NB4 (cell line): Measurements from ENCODE around the gene NIPAL4.

Experiments
- DNase-seq: peaks from one replicate; pipeline ENCODE4 v3.0.0; 2010; ENCODE audit warnings: low read depth
- H3K4me3 ChIP-seq: one replicate; pipeline ENCODE4 v1.5.1; 2011; ENCODE audit warnings: mild to moderate bottlenecking, low read depth, low read length, moderate library complexity
- CTCF ChIP-seq: IDR thresholded peaks from one replicate; pipeline ENCODE4 v1.5.1; 2012; ENCODE audit warnings: low read depth, low read length
- MYC ChIP-seq: IDR thresholded peaks from 2 replicates; pipeline ENCODE4 v1.6.1; 2011; ENCODE audit warnings: low read depth, low read length
- POLR2A ChIP-seq: IDR thresholded peaks from 2 replicates; pipeline ENCODE4 v1.6.1; 2011; ENCODE audit warnings: mild to moderate bottlenecking; ENCODE audit not compliant: insufficient read length; ENCODE audit errors: extremely low read depth
- TF ChIP-seq, protein P1 (sequence below): IDR thresholded peaks from 2 replicates; pipeline ENCODE4 v1.6.1; 2011; ENCODE audit warnings: low read depth, low read length

The NIPAL4 gene

GRCh38 chr5:157476702-157477408 is 16.8 kb downstream of the NIPAL4 start:
- no peak overlapping the region for H3K4me3 ChIP-seq
- DNase-seq, result peak; percentile 67
- TF ChIP-seq, protein P1, sequence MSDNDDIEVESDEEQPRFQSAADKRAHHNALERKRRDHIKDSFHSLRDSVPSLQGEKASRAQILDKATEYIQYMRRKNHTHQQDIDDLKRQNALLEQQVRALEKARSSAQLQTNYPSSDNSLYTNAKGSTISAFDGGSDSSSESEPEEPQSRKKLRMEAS, result no peak
- TF ChIP-seq CTCF, result peak; percentile 71

GRCh38 chr5:157477814-157478494 is 17.9 kb downstream of the NIPAL4 start:
- no peak overlapping the region for H3K4me3 ChIP-seq
- no peak for DNase-seq
- TF ChIP-seq, protein P1, result no peak
- TF ChIP-seq POLR2A, result no peak
- TF ChIP-seq MYC, result no peak
- no peak for TF ChIP-seq CTCF

DNA sequence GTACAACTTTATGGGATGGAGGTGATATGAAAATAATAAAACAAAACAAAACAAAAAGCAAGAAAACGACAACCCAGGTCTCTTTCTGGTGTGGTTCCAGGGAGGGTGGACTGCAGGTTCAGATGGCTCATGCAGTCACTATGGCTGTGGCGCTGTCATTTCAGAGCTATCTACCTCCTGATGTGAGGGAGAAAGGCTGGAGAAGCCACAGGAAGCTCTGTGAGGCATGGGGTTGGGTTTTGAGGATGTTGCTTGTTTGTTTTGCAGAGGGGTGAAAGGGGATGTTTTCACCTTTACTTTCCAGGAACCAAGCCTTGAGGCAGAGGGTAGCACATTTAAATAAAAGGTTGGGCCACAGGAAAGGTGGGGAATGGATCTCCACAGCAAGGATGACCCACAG is 18.7 kb downstream of the NIPAL4 start:
- H3K4me3 ChIP-seq, result no peak overlapping the region
- TF ChIP-seq POLR2A, result no peak
- DNase-seq, result no peak

DNA sequence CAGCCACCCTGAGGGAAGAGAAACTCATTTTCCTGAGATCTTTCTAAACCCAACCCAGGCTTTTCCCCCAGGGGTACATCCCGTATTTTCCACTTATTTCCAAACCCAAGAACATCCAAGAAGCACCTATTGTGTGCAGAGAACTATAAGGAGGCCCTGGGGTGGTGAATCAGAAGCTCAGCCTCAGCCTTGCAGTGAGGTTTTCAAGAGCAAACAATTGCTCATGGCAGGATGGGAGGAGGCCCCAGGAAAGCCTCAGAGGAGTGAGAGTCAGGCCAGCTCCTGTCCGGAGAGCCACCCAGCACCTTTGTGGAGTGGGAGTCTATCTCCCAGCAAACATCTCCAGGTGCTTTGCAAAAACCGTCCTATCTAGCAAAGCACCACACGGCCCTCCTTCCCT is 19.2 kb downstream of the NIPAL4 start:
- no peak overlapping the region for H3K4me3 ChIP-seq
- DNase-seq, result no peak
- TF ChIP-seq, protein P1, result no peak
- TF ChIP-seq CTCF (no peak), POLR2A (no peak), MYC (no peak)

DNA sequence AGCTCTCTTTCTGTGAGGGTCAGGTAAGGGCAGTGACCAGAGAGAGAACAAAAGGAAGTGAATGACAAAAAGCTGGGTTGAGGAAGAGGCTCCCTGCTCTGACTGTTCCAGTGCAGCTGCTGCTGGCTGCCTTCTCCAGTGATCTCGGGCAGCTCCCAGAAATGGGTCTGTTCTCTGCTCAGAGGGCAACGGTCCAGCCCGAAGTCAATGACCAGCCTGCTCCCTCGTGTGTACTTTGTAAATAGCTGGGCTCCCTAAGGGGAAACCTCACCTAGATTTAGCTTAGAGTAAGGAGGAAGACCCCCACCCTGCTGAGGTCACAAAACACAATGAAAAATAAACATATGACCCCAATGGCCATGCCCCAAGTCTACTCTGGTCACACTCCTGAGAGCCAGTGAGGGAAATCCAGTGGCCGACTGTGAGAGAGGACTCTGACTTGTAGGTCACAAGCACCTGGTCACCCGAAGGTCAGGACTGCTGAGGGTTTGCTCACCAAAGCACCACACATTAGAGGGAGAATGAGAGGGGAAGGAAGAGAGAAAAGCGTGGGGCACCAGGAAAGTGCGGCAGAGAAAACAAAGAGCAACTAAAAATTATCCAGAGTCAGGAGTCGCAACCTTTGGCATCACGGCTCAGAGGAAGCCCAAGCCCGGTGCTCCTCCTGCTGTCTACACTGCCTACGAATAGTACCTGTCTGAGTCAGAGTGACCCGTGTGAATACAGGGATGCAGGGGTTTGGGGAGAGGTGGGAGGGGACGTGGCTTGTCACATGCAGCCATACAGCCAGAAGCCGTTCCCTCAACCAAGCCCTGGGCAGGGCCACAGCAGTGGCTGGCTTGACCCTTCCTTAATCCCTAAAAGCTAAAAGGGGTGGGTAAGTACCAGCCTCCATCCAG is 19.8 kb downstream of the NIPAL4 start:
- DNase-seq, result no peak
- H3K4me3 ChIP-seq, result no peak overlapping the region
- TF ChIP-seq CTCF (no peak), POLR2A (no peak), MYC (no peak)
- TF ChIP-seq, protein P1, result no peak

DNA sequence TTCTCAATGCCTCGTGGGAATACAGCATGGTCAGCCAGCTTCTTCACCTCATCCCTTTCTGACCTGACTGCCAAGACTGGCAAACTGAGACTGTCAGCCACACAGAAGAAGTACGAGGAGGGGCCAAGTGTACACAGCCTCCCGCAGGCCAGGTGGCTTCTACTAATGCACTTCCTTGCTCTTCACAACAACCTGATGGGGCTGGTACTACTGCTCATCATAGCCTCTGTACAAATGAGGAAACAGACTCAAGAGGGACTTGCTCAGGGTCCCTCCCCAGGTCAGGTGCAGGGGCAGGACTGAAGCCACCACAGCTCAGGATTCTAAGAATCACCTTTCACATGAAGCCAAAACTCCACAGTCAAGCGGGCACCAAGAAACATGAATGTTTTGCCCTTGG is 21.3 kb downstream of the NIPAL4 start:
- no peak overlapping the region for H3K4me3 ChIP-seq
- no peak for TF ChIP-seq MYC
- TF ChIP-seq, protein P1, result no peak
- TF ChIP-seq POLR2A, result no peak
- no peak for TF ChIP-seq CTCF
- DNase-seq, result no peak
